HG03342 (cell line): Measurements from ENCODE around the gene NPLOC4.

Experiments
- ATAC-seq: cut with Tn5 transposase; IDR thresholded peaks from one replicate; pipeline ENCODE4 v1.9.1; 2021; ENCODE audit warnings: mild to moderate bottlenecking, moderate library complexity; ENCODE audit not compliant: unreplicated experiment

The NPLOC4 gene

DNA sequence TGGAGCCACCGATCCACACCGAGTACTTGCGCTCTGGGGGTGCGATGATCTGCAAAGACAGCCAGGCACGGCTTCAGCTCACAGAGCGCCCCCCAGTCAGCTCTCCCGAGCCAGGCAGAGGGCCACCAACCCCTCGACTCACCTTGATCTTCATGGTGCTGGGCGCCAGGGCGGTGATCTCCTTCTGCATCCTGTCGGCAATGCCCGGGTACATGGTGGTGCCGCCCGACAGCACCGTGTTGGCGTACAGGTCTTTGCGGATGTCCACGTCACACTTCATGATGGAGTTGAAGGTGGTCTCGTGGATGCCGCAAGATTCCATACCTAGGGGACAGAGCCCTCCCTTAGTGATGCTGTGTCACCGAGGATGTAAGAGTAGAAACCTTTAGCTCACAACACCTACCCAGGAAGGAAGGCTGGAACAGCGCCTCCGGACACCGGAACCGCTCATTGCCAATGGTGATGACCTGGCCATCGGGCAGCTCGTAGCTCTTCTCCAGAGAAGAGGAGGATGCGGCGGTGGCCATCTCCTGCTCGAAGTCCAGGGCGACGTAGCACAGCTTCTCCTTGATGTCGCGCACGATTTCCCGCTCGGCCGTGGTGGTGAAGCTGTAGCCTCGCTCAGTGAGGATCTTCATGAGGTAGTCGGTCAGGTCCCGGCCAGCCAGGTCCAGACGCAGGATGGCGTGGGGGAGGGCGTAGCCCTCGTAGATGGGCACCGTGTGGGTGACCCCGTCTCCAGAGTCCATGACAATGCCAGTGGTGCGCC is 125.9 kb downstream of the NPLOC4 start:
- no peak for ATAC-seq

- no peak for ATAC-seq
These were observed 126.7 kb downstream of the NPLOC4 start for GRCh38 chr17:81509972-81510784.

GRCh38 chr17:81509207-81509971 is 127.5 kb downstream of the NPLOC4 start:
- ATAC-seq = no peak

DNA sequence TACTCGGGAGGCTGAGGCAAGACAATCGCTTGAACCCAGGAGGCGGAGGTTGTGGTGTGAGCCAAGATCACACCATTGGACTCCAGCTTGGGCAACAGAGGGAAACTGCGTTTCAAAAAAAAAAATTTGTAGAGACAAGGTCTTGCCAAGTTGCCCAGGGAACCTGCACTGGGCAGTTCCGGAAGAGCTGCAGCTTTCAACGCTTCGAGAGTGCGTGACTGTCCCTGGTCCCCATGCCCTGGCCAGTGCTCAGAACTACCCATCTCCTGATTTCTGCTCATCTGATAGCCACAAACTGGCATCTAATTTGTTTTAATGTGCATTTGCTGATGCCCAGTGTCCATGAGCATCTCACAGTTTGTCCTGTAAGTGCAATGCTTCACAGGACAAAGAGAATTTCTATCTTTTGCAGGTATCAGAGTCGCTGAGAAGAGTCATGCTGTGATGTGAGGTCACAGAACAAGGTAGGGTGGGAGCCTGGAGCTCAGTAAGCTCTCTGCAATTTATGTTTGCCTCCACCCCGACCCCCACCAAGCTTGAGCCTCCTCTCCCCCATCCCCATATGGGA is 128.2 kb downstream of the NPLOC4 start:
- ATAC-seq = no peak
